Activated CD4-positive, alpha-beta T cell treated with anti-CD3 and anti-CD28 coated beads for 48 hours (primary cell): ENCODE data around the gene FARP2.

Source experiments
- DNase-seq: peaks from one replicate; pipeline ENCODE4 v3.0.0-alpha.2; 2020

The FARP2 gene

GRCh38 chr2:241329669-241330615 lies 26.1 kb upstream of the FARP2 start:
- DNase-seq: no peak

GRCh38 chr2:241330616-241330981 lies 25.5 kb upstream of the FARP2 start:
- DNase-seq: no peak

GRCh38 chr2:241334813-241335212 lies 21.3 kb upstream of the FARP2 start:
- no peak for DNase-seq

GRCh38 chr2:241339839-241340630 lies 16.1 kb upstream of the FARP2 start:
- DNase-seq: no peak

GRCh38 chr2:241340631-241341163 lies 15.4 kb upstream of the FARP2 start:
- DNase-seq: no peak

- DNase-seq: no peak
Measured at GRCh38 chr2:241344925-241345651, 11.0 kb upstream of the FARP2 start.

- no peak for DNase-seq
Measured at GRCh38 chr2:241349941-241350340, 6.1 kb upstream of the FARP2 start.

GRCh38 chr2:241350530-241350877 lies 5.6 kb upstream of the FARP2 start:
- no peak for DNase-seq

- no peak for DNase-seq
Measured at GRCh38 chr2:241350878-241351639, 5.0 kb upstream of the FARP2 start.

GRCh38 chr2:241351640-241352031 lies 4.4 kb upstream of the FARP2 start:
- DNase-seq: no peak

GRCh38 chr2:241352227-241352626 lies 3.9 kb upstream of the FARP2 start:
- DNase-seq: no peak

- peak; percentile 87 for DNase-seq
Measured at GRCh38 chr2:241354668-241355658, 1.1 kb upstream of the FARP2 start.

GRCh38 chr2:241356871-241357260 lies 781 bp downstream of the FARP2 start:
- no peak for DNase-seq

- DNase-seq: no peak
Measured at GRCh38 chr2:241357531-241357930, 1.4 kb downstream of the FARP2 start.

- DNase-seq: no peak
Measured at GRCh38 chr2:241358470-241358869, 2.4 kb downstream of the FARP2 start.

GRCh38 chr2:241359481-241360045 lies 3.5 kb downstream of the FARP2 start:
- DNase-seq: no peak

- DNase-seq: no peak
Measured at GRCh38 chr2:241363426-241363825, 7.3 kb downstream of the FARP2 start.

- no peak for DNase-seq
Measured at GRCh38 chr2:241364781-241365180, 8.7 kb downstream of the FARP2 start.

- DNase-seq: no peak
Measured at GRCh38 chr2:241366678-241367077, 10.6 kb downstream of the FARP2 start.

GRCh38 chr2:241368643-241369042 lies 12.6 kb downstream of the FARP2 start:
- DNase-seq: no peak
